ENCODE data around the gene ZNF653. TPM values are rescaled to one million over a fixed set of nuclear protein-coding genes. Genes with fewer than 3 reads are reported as not detected.

The ZNF653 gene
- total RNA-seq (10 to 100 TPM in 1 of 2 donors, 1 to 10 TPM in 1; 5.8 to 10.9 TPM), polyA plus RNA-seq (ENCODE audit: insufficient read length in 2 of 2) (10 to 100 TPM; 21.0 to 21.4 TPM)
- long read RNA-seq, donor 1, partial matches to known transcripts = 0 of 2 reads
- long read RNA-seq, donor 1, other reads (novel, unspliced or antisense) = 0 of 2 reads
- long read RNA-seq, donor 2, partial matches to known transcripts = 0 of 2 reads
- long read RNA-seq, donor 2, other reads (novel, unspliced or antisense) = 0 of 2 reads
- long read RNA-seq, donor 3 = 0 reads
- long read RNA-seq, donor 4, partial matches to known transcripts = 0 of 2 reads
- long read RNA-seq, donor 4, other reads (novel, unspliced or antisense) = 0 of 2 reads

- under 1% methylated on average over 65 of the region's 65 CpGs for WGBS (ENCODE audit: insufficient coverage)
- Histone ChIP-seq H3K27me3 (ENCODE audit: control insufficient read depth, insufficient read depth, low read length) (no peaks in the 10 kb centered on the region), H3K9me3 (ENCODE audit: control insufficient read depth, insufficient read depth, low read length) (no peaks in the 10 kb centered on the region), H3K4me1 (ENCODE audit: control insufficient read depth, insufficient read depth, low read length) (peaks cover 21% of the 10 kb centered on the region), H3K36me3 (ENCODE audit: control insufficient read depth, insufficient read depth, low read length) (peaks cover 46% of the 10 kb centered on the region), H3K4me3 (ENCODE audit: low read depth, low read length) (peak within 1 kb of the TSS; percentile 62), H3K27ac (ENCODE audit: low read depth, low read length) (peak within 1 kb of the TSS; percentile 91)
- peak; percentile 92 to 99 (median 96) for DNase-seq (ENCODE audit: low read depth in 4 of 6, low spot score in 6 of 6)
Measured at GRCh38 chr19:11505504-11506100, at the start of gene ZNF653. ZNF653 (minus strand) TSS chr19:11505839; CDS start chr19:11505786, 53 bp downstream.

- Histone ChIP-seq H3K4me3 (ENCODE audit: low read depth, low read length) (no peak overlapping the region), H3K27ac (ENCODE audit: low read depth, low read length) (no peak overlapping the region), H3K9me3 (ENCODE audit: control insufficient read depth, insufficient read depth, low read length) (no peaks in the 10 kb centered on the region), H3K27me3 (ENCODE audit: control insufficient read depth, insufficient read depth, low read length) (no peaks in the 10 kb centered on the region), H3K4me1 (ENCODE audit: control insufficient read depth, insufficient read depth, low read length) (peaks cover 39% of the 10 kb centered on the region), H3K36me3 (ENCODE audit: control insufficient read depth, insufficient read depth, low read length) (peaks cover 55% of the 10 kb centered on the region)
- 71% methylated on average over 4 of the region's 6 CpGs for WGBS (ENCODE audit: insufficient coverage)
- DNase-seq (ENCODE audit: low read depth in 4 of 6, low spot score in 6 of 6) = peak in 1 of 6 donors; percentile 47
Measured at GRCh38 chr19:11555246-11555645, 49.6 kb upstream of the ZNF653 start.

- no peak overlapping the region for H3K4me3 ChIP-seq (ENCODE audit: low read depth, low read length)
- H3K4me1 ChIP-seq (ENCODE audit: control insufficient read depth, insufficient read depth, low read length) = peaks cover 30% of the 10 kb centered on the region
- no peak for DNase-seq (ENCODE audit: low read depth in 4 of 6, low spot score in 6 of 6)
- H3K27ac ChIP-seq (ENCODE audit: low read depth, low read length) = no peak overlapping the region
- no peaks in the 10 kb centered on the region for H3K9me3 ChIP-seq (ENCODE audit: control insufficient read depth, insufficient read depth, low read length)
- H3K36me3 ChIP-seq (ENCODE audit: control insufficient read depth, insufficient read depth, low read length) = peaks cover 62% of the 10 kb centered on the region
- 94% methylated on average over 11 of the region's 12 CpGs for WGBS (ENCODE audit: insufficient coverage)
- no peaks in the 10 kb centered on the region for H3K27me3 ChIP-seq (ENCODE audit: control insufficient read depth, insufficient read depth, low read length)
Measured at GRCh38 chr19:11554160-11554559, 48.5 kb upstream of the ZNF653 start.

- Histone ChIP-seq H3K27me3 (ENCODE audit: control insufficient read depth, insufficient read depth, low read length) (no peaks in the 10 kb centered on the region), H3K9me3 (ENCODE audit: control insufficient read depth, insufficient read depth, low read length) (no peaks in the 10 kb centered on the region), H3K4me3 (ENCODE audit: low read depth, low read length) (no peak overlapping the region), H3K4me1 (ENCODE audit: control insufficient read depth, insufficient read depth, low read length) (peaks cover 22% of the 10 kb centered on the region), H3K36me3 (ENCODE audit: control insufficient read depth, insufficient read depth, low read length) (peaks cover 62% of the 10 kb centered on the region), H3K27ac (ENCODE audit: low read depth, low read length) (no peak overlapping the region)
- WGBS (ENCODE audit: insufficient coverage) = 81% methylated on average over 16 of the region's 20 CpGs
- DNase-seq (ENCODE audit: low read depth in 4 of 6, low spot score in 6 of 6) = no peak
Measured at GRCh38 chr19:11552666-11553372, 47.2 kb upstream of the ZNF653 start.

GRCh38 chr19:11551603-11552235 is 46.1 kb upstream of the ZNF653 start:
- Histone ChIP-seq H3K27ac (ENCODE audit: low read depth, low read length) (no peak overlapping the region), H3K4me3 (ENCODE audit: low read depth, low read length) (no peak overlapping the region), H3K36me3 (ENCODE audit: control insufficient read depth, insufficient read depth, low read length) (peaks cover 58% of the 10 kb centered on the region), H3K9me3 (ENCODE audit: control insufficient read depth, insufficient read depth, low read length) (no peaks in the 10 kb centered on the region), H3K4me1 (ENCODE audit: control insufficient read depth, insufficient read depth, low read length) (peaks cover 11% of the 10 kb centered on the region), H3K27me3 (ENCODE audit: control insufficient read depth, insufficient read depth, low read length) (no peaks in the 10 kb centered on the region)
- DNase-seq (ENCODE audit: low read depth in 4 of 6, low spot score in 6 of 6) = no peak
- 82% methylated on average over 25 of the region's 26 CpGs for WGBS (ENCODE audit: insufficient coverage)

GRCh38 chr19:11550265-11550664 is 44.6 kb upstream of the ZNF653 start:
- Histone ChIP-seq H3K4me1 (ENCODE audit: control insufficient read depth, insufficient read depth, low read length) (peaks cover under 1% of the 10 kb centered on the region), H3K36me3 (ENCODE audit: control insufficient read depth, insufficient read depth, low read length) (peaks cover 48% of the 10 kb centered on the region), H3K27me3 (ENCODE audit: control insufficient read depth, insufficient read depth, low read length) (no peaks in the 10 kb centered on the region), H3K27ac (ENCODE audit: low read depth, low read length) (no peak overlapping the region), H3K4me3 (ENCODE audit: low read depth, low read length) (no peak overlapping the region), H3K9me3 (ENCODE audit: control insufficient read depth, insufficient read depth, low read length) (no peaks in the 10 kb centered on the region)
- 72% methylated on average over 5 of the region's 8 CpGs for WGBS (ENCODE audit: insufficient coverage)
- DNase-seq (ENCODE audit: low read depth in 4 of 6, low spot score in 6 of 6) = no peak

GRCh38 chr19:11549386-11549953 is 43.8 kb upstream of the ZNF653 start:
- H3K36me3 ChIP-seq (ENCODE audit: control insufficient read depth, insufficient read depth, low read length) = peaks cover 41% of the 10 kb centered on the region

GRCh38 chr19:11547929-11548700 is 42.5 kb upstream of the ZNF653 start:
- no peak for DNase-seq (ENCODE audit: low read depth in 4 of 6, low spot score in 6 of 6)
- no peaks in the 10 kb centered on the region for H3K27me3 ChIP-seq (ENCODE audit: control insufficient read depth, insufficient read depth, low read length)
- no peaks in the 10 kb centered on the region for H3K9me3 ChIP-seq (ENCODE audit: control insufficient read depth, insufficient read depth, low read length)
- no peaks in the 10 kb centered on the region for H3K4me1 ChIP-seq (ENCODE audit: control insufficient read depth, insufficient read depth, low read length)
- WGBS (ENCODE audit: insufficient coverage) = 95% methylated on average over 8 of the region's 14 CpGs
- peaks cover 27% of the 10 kb centered on the region for H3K36me3 ChIP-seq (ENCODE audit: control insufficient read depth, insufficient read depth, low read length)
- no peak overlapping the region for H3K4me3 ChIP-seq (ENCODE audit: low read depth, low read length)
- no peak overlapping the region for H3K27ac ChIP-seq (ENCODE audit: low read depth, low read length)

More at GRCh38 chr19:11549386-11549953, 43.8 kb upstream of the ZNF653 start:
- 89% methylated on average over 22 of the region's 24 CpGs for WGBS (ENCODE audit: insufficient coverage)
- no peak overlapping the region for H3K4me3 ChIP-seq (ENCODE audit: low read depth, low read length)
- no peaks in the 10 kb centered on the region for H3K27me3 ChIP-seq (ENCODE audit: control insufficient read depth, insufficient read depth, low read length)
- H3K27ac ChIP-seq (ENCODE audit: low read depth, low read length) = no peak overlapping the region
- no peaks in the 10 kb centered on the region for H3K9me3 ChIP-seq (ENCODE audit: control insufficient read depth, insufficient read depth, low read length)
- H3K4me1 ChIP-seq (ENCODE audit: control insufficient read depth, insufficient read depth, low read length) = no peaks in the 10 kb centered on the region
- DNase-seq (ENCODE audit: low read depth in 4 of 6, low spot score in 6 of 6) = no peak

Measured in spinal cord (tissue), 10 donors.